GM10248 (cell line): ENCODE measurements around the gene INTS3.

Experiments
- CTCF ChIA-PET: fragments of 300-600 bp; sonication (Branson Sonifier 250); formaldehyde crosslinking; extraction: SDS; loops from one replicate; lab custom pipeline; 2021; ENCODE audit warnings: antibody characterized with exemption; lab: Yijun Ruan, JAX
- POLR2A ChIA-PET: fragments of 350-650 bp; sonication (Branson Sonifier 250); formaldehyde crosslinking; extraction: SDS; loops from one replicate; lab custom pipeline; 2020; ENCODE audit warnings: antibody characterized with exemption; lab: Yijun Ruan, JAX
- DNase-seq: peaks from one replicate; pipeline ENCODE4 v3.0.0; 2012; ENCODE audit errors: extremely low spot score
- CTCF ChIP-seq: IDR thresholded peaks from 2 replicates; pipeline ENCODE4 v1.5.1; 2012; ENCODE audit warnings: mild to moderate bottlenecking, low read depth; ENCODE audit errors: extremely low read depth, missing control alignments, control extremely low read depth

INTS3 gene

GRCh38 chr1:153727463-153728304 is at the start of gene INTS3:
TSS of gene INTS3 (plus strand) at chr1:153728050. CDS start at chr1:153728635, 585 bp downstream.
- TF ChIP-seq CTCF, result no peak
- CTCF ChIA-PET, result interaction anchor here (0.6 to 1.6 kb wide), 7 partner anchors 11 to 56 kb away, joined by 3 to 5 read pairs (median 4); no protein-coding TSS in a partner anchor
- POLR2A ChIA-PET, result interaction anchor here (0.5 to 0.6 kb wide), 3 partner anchors 11 to 187 kb away, joined by 3 to 5 read pairs (median 3); no protein-coding TSS in a partner anchor
- DNase-seq, result peak; percentile 99

- ChIA-PET CTCF (interaction anchor here (1.0 to 2.9 kb wide), 17 partner anchors 8 to 316 kb away, joined by 3 to 18 read pairs (median 4); partner anchors contain the start of genes CREB3L4, ILF2 and RAB13), POLR2A (no interaction called here)
- no peak for TF ChIP-seq CTCF
- DNase-seq, result no peak
Measured at GRCh38 chr1:153678519-153679336, 49.1 kb upstream of the INTS3 start, which contains the start of gene NPR1. TSS of gene NPR1 (plus strand) at chr1:153678688. CDS start at chr1:153679109, 421 bp downstream.

- POLR2A ChIA-PET, result no interaction called here
- CTCF ChIA-PET, result interaction anchor here (0.6 to 2.5 kb wide), 9 partner anchors 8 to 316 kb away, joined by 3 to 18 read pairs (median 3); partner anchors contain the start of genes ILF2 and RAB13
- TF ChIP-seq CTCF, result no peak
- DNase-seq, result no peak
Measured at GRCh38 chr1:153679337-153680119, 48.3 kb upstream of the INTS3 start.

- TF ChIP-seq CTCF, result no peak
- ChIA-PET POLR2A (no interaction called here), CTCF (interaction anchor here (0.6 to 2.5 kb wide), 6 partner anchors 9 to 306 kb away, joined by 3 to 8 read pairs (median 3); partner anchors contain the start of genes ILF2 and RAB13)
- DNase-seq, result no peak
Measured at GRCh38 chr1:153680120-153680403, 47.8 kb upstream of the INTS3 start.

- no peak for TF ChIP-seq CTCF
- no peak for DNase-seq
- CTCF ChIA-PET, result no interaction called here
- POLR2A ChIA-PET, result interaction anchor here (0.5 kb wide), 1 partner anchor 60 kb away, joined by 4 read pairs; no protein-coding TSS in a partner anchor
Measured at GRCh38 chr1:153682730-153683129, 45.1 kb upstream of the INTS3 start.
